GM12874 (cell line): Measurements from ENCODE around the gene ETNPPL.

Source experiments
- TF ChIP-seq, protein P1 (sequence below): IDR thresholded peaks from 2 replicates; pipeline ENCODE4 v1.5.1; 2011; ENCODE audit warnings: low read depth, mild to moderate bottlenecking, control low read depth, low read length, moderate library complexity; ENCODE audit not compliant: insufficient read depth

The ETNPPL gene

DNA sequence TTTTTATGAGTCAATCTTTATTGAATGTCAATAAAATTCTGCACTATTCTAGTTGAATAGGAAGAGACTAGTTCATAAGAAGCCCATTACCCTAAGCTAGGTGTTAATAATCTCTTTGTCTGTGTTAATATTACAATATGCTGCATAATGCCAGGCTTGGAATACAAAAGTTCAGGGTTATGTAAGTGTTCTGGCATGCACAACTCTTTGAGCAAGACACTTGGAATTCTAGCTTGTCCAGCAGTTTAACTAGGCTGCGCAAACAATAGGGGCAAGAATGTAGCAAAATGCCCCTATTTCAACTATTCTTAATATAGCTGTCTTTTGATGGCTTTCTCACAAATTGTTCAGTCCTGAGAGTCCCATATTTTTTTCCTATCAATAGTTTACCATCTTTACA is 31.3 kb upstream of the ETNPPL start:
- TF ChIP-seq, protein P1, sequence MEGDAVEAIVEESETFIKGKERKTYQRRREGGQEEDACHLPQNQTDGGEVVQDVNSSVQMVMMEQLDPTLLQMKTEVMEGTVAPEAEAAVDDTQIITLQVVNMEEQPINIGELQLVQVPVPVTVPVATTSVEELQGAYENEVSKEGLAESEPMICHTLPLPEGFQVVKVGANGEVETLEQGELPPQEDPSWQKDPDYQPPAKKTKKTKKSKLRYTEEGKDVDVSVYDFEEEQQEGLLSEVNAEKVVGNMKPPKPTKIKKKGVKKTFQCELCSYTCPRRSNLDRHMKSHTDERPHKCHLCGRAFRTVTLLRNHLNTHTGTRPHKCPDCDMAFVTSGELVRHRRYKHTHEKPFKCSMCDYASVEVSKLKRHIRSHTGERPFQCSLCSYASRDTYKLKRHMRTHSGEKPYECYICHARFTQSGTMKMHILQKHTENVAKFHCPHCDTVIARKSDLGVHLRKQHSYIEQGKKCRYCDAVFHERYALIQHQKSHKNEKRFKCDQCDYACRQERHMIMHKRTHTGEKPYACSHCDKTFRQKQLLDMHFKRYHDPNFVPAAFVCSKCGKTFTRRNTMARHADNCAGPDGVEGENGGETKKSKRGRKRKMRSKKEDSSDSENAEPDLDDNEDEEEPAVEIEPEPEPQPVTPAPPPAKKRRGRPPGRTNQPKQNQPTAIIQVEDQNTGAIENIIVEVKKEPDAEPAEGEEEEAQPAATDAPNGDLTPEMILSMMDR = no peak

DNA sequence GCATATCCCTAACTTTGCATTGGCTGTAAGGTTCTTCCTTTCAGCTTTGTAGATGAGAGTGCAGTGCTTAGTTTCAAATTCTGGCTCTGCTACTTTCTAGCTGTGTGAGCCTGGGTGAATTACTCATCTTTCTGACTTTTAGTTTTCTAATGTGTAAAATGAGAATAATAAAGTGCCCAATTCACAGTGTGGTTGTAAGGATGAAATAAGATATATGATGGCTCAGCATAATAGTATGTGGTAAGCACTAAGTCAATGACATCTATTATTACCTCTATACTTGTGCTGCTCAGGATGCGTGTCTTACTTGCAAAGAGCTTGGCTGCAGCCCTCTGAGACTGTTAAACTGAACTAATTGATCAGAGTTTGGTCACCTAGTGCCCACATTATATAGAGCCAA is 30.6 kb upstream of the ETNPPL start:
- TF ChIP-seq, protein P1 = no peak

DNA sequence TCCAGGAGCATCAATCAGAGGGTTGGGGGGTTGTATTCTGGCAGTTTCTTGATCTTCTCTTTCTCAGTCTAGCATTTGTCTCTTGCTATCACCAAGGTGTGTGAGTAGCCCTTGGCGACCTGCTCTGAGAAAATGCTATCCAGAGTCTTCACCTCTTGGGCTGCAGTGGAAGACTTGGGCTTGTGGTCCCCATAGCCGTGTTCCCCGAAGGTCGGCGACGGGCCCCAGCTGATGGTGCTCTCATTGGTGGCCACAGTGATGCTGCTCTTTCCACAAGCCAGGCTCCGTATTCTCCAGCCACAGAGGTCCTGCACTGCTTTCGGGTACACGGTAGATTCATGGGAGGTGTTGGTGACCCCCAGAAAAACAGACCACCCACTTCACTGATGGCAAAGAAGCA is 25.9 kb upstream of the ETNPPL start:
- TF ChIP-seq, protein P1 = no peak

DNA sequence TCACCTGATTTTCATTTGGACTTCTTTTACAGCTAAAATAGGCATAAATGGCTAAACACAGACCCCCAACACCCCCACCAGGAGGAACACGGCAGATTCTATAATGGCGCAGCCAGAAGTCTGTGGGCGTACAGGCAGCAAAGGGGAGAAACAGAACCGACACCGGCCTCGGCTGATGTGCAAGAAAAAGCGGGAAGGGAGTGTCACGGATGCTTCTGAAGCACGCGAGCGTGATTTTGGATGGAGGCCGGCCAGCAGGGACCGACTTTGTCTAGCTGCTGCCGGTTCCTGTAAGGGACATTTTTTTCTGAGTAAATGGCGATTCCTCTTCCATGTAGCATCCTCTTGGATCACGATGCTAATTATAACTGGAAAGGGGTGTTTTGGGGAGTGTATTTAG is 24.9 kb upstream of the ETNPPL start:
- TF ChIP-seq, protein P1 = no peak

DNA sequence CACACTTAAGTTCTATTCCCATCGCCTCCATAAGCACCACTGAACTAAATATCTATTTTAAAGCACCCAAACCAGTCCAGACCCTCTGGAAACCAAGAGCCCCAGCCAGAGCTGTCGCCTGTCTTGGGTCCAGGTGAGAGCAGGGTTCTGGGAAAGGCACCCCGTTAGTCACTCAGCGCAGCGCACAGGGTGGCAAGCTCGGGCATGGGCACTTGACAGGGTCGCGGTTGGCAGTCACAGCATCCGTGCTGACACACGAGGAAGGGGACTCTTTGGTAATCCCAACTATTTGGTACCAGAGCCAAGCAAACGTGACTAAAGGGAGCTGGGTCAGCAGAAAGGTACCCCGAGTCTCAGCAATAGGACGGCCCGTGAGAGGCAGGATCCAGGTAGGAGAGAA is 24.3 kb upstream of the ETNPPL start:
- TF ChIP-seq, protein P1 = no peak

DNA sequence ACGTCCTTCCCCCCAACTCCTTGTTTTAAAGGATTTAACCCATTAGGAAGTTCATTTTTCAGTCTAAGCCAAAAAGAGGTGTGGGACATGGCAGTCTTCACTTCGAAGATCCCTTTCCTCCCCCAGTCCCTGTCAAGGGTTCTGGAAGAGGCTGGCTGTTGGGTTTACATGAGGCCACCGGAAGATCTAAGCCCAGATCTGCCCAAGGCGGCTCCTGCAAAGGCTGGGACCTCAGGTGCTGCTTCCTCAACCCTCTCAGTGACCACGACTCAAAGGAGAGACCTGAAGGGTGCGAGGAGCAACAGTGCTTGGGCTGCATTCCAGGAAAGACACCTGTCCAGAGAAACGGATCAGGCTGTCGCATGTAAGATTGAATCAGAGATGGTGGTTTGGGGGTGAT is 23.5 kb upstream of the ETNPPL start:
- TF ChIP-seq, protein P1 = no peak

DNA sequence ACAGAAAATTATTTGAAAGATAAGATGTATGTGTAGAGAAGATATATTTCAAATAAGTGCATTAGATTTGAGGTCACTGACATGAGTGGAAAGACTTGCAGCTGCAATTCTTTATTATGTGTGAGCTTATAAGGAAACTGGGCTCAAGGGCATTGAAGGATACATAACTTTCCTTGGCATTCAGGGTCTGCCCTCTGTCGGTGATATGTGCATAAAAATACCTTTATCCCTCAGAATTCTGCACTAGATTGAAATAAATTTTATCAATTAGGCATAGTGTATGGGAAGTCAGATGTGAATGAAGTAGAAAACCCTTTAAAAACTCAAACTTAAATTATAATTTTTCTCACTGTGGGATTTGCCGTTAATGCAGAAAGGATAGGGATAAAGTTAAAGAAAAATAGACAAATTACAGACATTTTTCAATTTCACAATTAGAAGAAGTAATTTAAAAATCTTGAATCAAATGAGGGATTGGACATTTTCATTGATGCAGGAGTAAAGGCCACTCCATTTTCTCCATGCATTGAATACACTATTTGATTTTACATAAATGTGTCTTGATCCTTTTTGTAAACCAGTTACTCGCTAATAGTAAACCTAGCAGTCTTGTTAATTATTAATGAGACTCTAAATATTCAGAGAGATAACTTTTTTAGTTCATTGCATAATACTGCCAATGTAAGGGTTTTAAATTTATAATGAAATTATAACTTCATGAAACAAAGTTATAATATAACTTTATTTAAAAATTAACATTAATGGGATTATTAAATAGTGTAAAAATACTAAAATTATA is 21.0 kb upstream of the ETNPPL start:
- TF ChIP-seq, protein P1 = 0 out of 2 replicates have a peak, but pooled peaks have one; percentile 5
